H9 (cell line): ENCODE results near the gene DDIAS. TPM values are rescaled to one million over a fixed set of nuclear protein-coding genes. Genes with fewer than 3 reads are reported as not detected.
A peak's percentile ranks its signal among the peaks of the same experiment; 100 is the strongest.

Source experiments
- DNase-seq: peaks from one replicate; pipeline ENCODE4 v3.0.0-alpha.2; 2017
- H2AFZ ChIP-seq: one replicate; pipeline ENCODE4 v1.6.1; 2013; ENCODE audit warnings: mild to moderate bottlenecking, low read length, control low read depth, moderate library complexity
- H2AK5ac ChIP-seq: 2 replicates; pipeline ENCODE4 v1.6.1; 2013; ENCODE audit warnings: low read length, control low read depth, mixed read lengths; ENCODE audit not compliant: insufficient read length
- H2BK120ac ChIP-seq: one replicate; pipeline ENCODE4 v1.6.1; 2013; ENCODE audit warnings: low read depth, mild to moderate bottlenecking, low read length, control low read depth, inconsistent platforms; ENCODE audit not compliant: poor library complexity, severe bottlenecking
- H2BK12ac ChIP-seq: 2 replicates; pipeline ENCODE4 v1.6.1; 2013; ENCODE audit warnings: low read length, control low read depth, mixed read lengths, low read depth; ENCODE audit not compliant: insufficient read length
- H2BK15ac ChIP-seq: 2 replicates; pipeline ENCODE4 v1.6.1; 2013; ENCODE audit warnings: low read depth, low read length, control low read depth
- H2BK20ac ChIP-seq: one replicate; pipeline ENCODE4 v1.6.1; 2013; ENCODE audit warnings: low read depth, mild to moderate bottlenecking, low read length, control low read depth, inconsistent platforms; ENCODE audit not compliant: poor library complexity, severe bottlenecking
- H2BK5ac ChIP-seq: 2 replicates; pipeline ENCODE4 v1.6.1; 2013; ENCODE audit warnings: low read length, control low read depth, mixed read lengths; ENCODE audit not compliant: insufficient read length
- H3K14ac ChIP-seq: 2 replicates; pipeline ENCODE4 v1.6.1; 2013; ENCODE audit warnings: low read length, control low read depth; ENCODE audit not compliant: insufficient read depth
- H3K18ac ChIP-seq: 2 replicates; pipeline ENCODE4 v1.6.1; 2013; ENCODE audit warnings: low read depth, mild to moderate bottlenecking, mixed read lengths, low read length, control low read depth; ENCODE audit not compliant: insufficient read length
- H3K23ac ChIP-seq: 2 replicates; pipeline ENCODE4 v1.6.1; 2013; ENCODE audit warnings: low read length, control low read depth, mixed read lengths, low read depth; ENCODE audit not compliant: insufficient read length
- H3K23me2 ChIP-seq: 2 replicates; pipeline ENCODE4 v1.6.1; 2013; ENCODE audit warnings: low read depth, mild to moderate bottlenecking, mixed read lengths, low read length, control low read depth; ENCODE audit not compliant: insufficient read length, poor library complexity, severe bottlenecking
- H3K27ac ChIP-seq: 2 replicates; pipeline ENCODE4 v1.5.1; 2013; ENCODE audit warnings: low read length, control low read depth, mixed read lengths, low read depth; ENCODE audit not compliant: insufficient read length
- H3K27me3 ChIP-seq: 2 replicates; pipeline ENCODE4 v1.6.1; 2013; ENCODE audit warnings: low read length, control low read depth, inconsistent platforms; ENCODE audit not compliant: insufficient read depth
- H3K4ac ChIP-seq: 2 replicates; pipeline ENCODE4 v1.6.1; 2013; ENCODE audit warnings: low read depth, mild to moderate bottlenecking, control low read depth, inconsistent platforms, low read length, moderate library complexity
- H3K4me1 ChIP-seq: 2 replicates; pipeline ENCODE4 v1.6.1; 2013; ENCODE audit warnings: low read length, control low read depth, inconsistent platforms; ENCODE audit not compliant: insufficient read depth
- H3K4me2 ChIP-seq: 2 replicates; pipeline ENCODE4 v1.6.1; 2013; ENCODE audit warnings: low read length, control low read depth, mixed read lengths; ENCODE audit not compliant: insufficient read length, insufficient read depth
- H3K56ac ChIP-seq: 2 replicates; pipeline ENCODE4 v1.6.1; 2013; ENCODE audit warnings: low read depth, mild to moderate bottlenecking, mixed read lengths, low read length, control low read depth; ENCODE audit not compliant: insufficient read length
- H3K79me1 ChIP-seq: 2 replicates; pipeline ENCODE4 v1.6.1; 2013; ENCODE audit warnings: low read depth, mild to moderate bottlenecking, moderate library complexity, low read length, control low read depth, inconsistent platforms; ENCODE audit not compliant: insufficient read depth, poor library complexity, severe bottlenecking
- H3K79me2 ChIP-seq: 2 replicates; pipeline ENCODE4 v1.6.1; 2013; ENCODE audit warnings: low read length, control low read depth, inconsistent platforms; ENCODE audit not compliant: insufficient read depth
- H3K9ac ChIP-seq: 2 replicates; pipeline ENCODE4 v1.6.1; 2013; ENCODE audit warnings: low read length, control low read depth, mixed read lengths; ENCODE audit not compliant: insufficient read length; ENCODE audit errors: extremely low read depth
- H3K9me3 ChIP-seq: one replicate; pipeline ENCODE4 v1.6.1; 2013; ENCODE audit warnings: low read depth, low read length, inconsistent platforms; ENCODE audit not compliant: control insufficient read depth
- H3T11ph ChIP-seq: one replicate; pipeline ENCODE4 v1.6.1; 2013; ENCODE audit warnings: mild to moderate bottlenecking, low read length, control low read depth, inconsistent platforms
- H4K20me1 ChIP-seq: one replicate; pipeline ENCODE4 v1.6.1; 2013; ENCODE audit not compliant: control insufficient read depth, insufficient read length, insufficient read depth
- H4K5ac ChIP-seq: 2 replicates; pipeline ENCODE4 v1.6.1; 2013; ENCODE audit warnings: low read depth, mild to moderate bottlenecking, mixed read lengths, low read length, control low read depth; ENCODE audit not compliant: insufficient read length
- H4K8ac ChIP-seq: replicated peaks from 2 replicates; pipeline ENCODE4 v1.6.1; 2013; ENCODE audit warnings: low read length, control low read depth, mixed read lengths, low read depth; ENCODE audit not compliant: insufficient read length
- H4K91ac ChIP-seq: 2 replicates; pipeline ENCODE4 v1.6.1; 2013; ENCODE audit warnings: low read depth, mild to moderate bottlenecking, moderate library complexity, mixed read lengths, low read length, control low read depth; ENCODE audit not compliant: insufficient read length
- H3K27ac Mint-ChIP-seq, 3 experiments: 2 replicates in 2 of 3; 3 replicates in 1 of 3; pipeline ENCODE4 v1.8.0; 2020 to 2021; ENCODE audit warnings: mixed read lengths in 3 of 3, mild to moderate bottlenecking in 1 of 3, moderate library complexity in 1 of 3
- H3K27me3 Mint-ChIP-seq: 2 replicates; pipeline ENCODE4 v1.8.0; 2021; ENCODE audit warnings: low read depth, mild to moderate bottlenecking, moderate library complexity, mixed read lengths
- H3K36me3 Mint-ChIP-seq, 3 experiments: 2 replicates in 2 of 3; 3 replicates in 1 of 3; pipeline ENCODE4 v1.8.0; 2020 to 2021; ENCODE audit warnings: low read depth in 3 of 3, mixed read lengths in 3 of 3; ENCODE audit not compliant: insufficient read depth in 1 of 3
- H3K4me1 Mint-ChIP-seq, 2 experiments: 2 replicates each; pipeline ENCODE4 v1.8.0; 2020; ENCODE audit warnings: mixed read lengths in 2 of 2
- H3K4me3 Mint-ChIP-seq, 2 experiments: 2 replicates in 1 of 2; 3 replicates in 1 of 2; pipeline ENCODE4 v1.8.0; 2020 to 2021; ENCODE audit warnings: mild to moderate bottlenecking in 2 of 2, mixed read lengths in 2 of 2, moderate library complexity in 1 of 2
- H3K9me3 Mint-ChIP-seq, 2 experiments: 2 replicates in 1 of 2; 3 replicates in 1 of 2; pipeline ENCODE4 v1.8.0; 2020; ENCODE audit warnings: mild to moderate bottlenecking in 2 of 2, mixed read lengths in 2 of 2, moderate library complexity in 1 of 2
- WGBS: extraction: QIAGEN DNeasy Blood & Tissue Kit; methylation state at CpG from one replicate; pipeline ENCODE4 v1.1.7; 2013; ENCODE audit warnings: missing lambda C conversion rate, low lambda C conversion rate, mixed read lengths; ENCODE audit not compliant: insufficient read length; ENCODE audit errors: extremely low coverage; 5-methylcytosine and 5-hydroxymethylcytosine counted together
- total RNA-seq: library from RNA; stranded (reverse); gene quantifications from 2 replicates; pipeline ENCODE4 v1.2.1, GENCODE V29; 2021
- TF ChIP-seq, protein P1 (sequence below): fragments of 200-600 bp; sonication (generic); conservative IDR thresholded peaks from 3 replicates; pipeline ENCODE4 v1.8.0; 2021; ENCODE audit warnings: antibody characterized with exemption, mild to moderate bottlenecking

Gene DDIAS
- total RNA-seq, 1 experiment from 2014 or later: 18.6 TPM

DNA sequence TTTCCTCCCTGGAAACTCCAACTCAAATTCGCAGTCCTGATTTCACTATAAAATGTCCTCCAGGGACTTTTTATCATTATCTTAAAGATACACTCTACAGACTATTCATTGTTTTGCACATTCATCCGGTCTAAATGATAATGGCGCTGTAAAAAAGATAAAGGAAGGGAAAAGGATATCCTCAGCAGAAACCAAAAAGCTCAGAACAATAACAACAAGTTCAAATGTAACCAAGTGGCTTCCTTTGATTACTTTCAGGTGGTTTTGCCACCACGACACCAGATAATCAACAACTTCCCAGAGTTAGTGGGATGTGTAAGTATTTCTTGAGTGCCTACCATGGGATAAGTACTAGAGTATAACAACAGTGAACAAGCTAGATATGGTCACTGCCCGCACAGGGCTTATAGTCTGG, 27.6 kb upstream of the DDIAS start:
- TF ChIP-seq, protein P1, sequence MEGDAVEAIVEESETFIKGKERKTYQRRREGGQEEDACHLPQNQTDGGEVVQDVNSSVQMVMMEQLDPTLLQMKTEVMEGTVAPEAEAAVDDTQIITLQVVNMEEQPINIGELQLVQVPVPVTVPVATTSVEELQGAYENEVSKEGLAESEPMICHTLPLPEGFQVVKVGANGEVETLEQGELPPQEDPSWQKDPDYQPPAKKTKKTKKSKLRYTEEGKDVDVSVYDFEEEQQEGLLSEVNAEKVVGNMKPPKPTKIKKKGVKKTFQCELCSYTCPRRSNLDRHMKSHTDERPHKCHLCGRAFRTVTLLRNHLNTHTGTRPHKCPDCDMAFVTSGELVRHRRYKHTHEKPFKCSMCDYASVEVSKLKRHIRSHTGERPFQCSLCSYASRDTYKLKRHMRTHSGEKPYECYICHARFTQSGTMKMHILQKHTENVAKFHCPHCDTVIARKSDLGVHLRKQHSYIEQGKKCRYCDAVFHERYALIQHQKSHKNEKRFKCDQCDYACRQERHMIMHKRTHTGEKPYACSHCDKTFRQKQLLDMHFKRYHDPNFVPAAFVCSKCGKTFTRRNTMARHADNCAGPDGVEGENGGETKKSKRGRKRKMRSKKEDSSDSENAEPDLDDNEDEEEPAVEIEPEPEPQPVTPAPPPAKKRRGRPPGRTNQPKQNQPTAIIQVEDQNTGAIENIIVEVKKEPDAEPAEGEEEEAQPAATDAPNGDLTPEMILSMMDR: no peak
- H2BK120ac ChIP-seq: no peak overlapping the region
- H3K4me2 ChIP-seq: no peak overlapping the region
- H4K91ac ChIP-seq: no peak overlapping the region
- H3K27me3 ChIP-seq: no peaks in the 10 kb centered on the region
- H2BK20ac ChIP-seq: no peak overlapping the region
- no peak for DNase-seq
- Mint-ChIP-seq H3K9me3 (peaks cover 17 to 20% of the 10 kb centered on the region in 2 experiments), H3K27me3 (no peaks in the 10 kb centered on the region), H3K4me1 (peaks cover 12 to 14% of the 10 kb centered on the region in 2 experiments), H3K36me3 (peaks cover 14 to 26% (median 22%) of the 10 kb centered on the region in 3 experiments), H3K4me3 (no peak overlapping the region), H3K27ac (peak overlapping the region in 1 of 3 experiments; percentile 4; a peak in 2 of 7 replicates)
- no peak overlapping the region for H4K8ac ChIP-seq
- no peak overlapping the region for H3T11ph ChIP-seq
- H3K56ac ChIP-seq: no peak overlapping the region
- H3K14ac ChIP-seq: no peak overlapping the region
- no peak overlapping the region for H3K9ac ChIP-seq
- no peak overlapping the region for H3K18ac ChIP-seq
- H3K27ac ChIP-seq: no peak overlapping the region
- H3K79me1 ChIP-seq: no peaks in the 10 kb centered on the region
- H3K23ac ChIP-seq: no peak overlapping the region
- H2AFZ ChIP-seq: no peak overlapping the region
- WGBS: no CpG with 5 or more reads among the region's 5 CpGs
- no peak overlapping the region for H3K4ac ChIP-seq
- no peak overlapping the region for H4K5ac ChIP-seq
- no peaks in the 10 kb centered on the region for H3K79me2 ChIP-seq
- H2BK15ac ChIP-seq: no peak overlapping the region
- H3K9me3 ChIP-seq: no peaks in the 10 kb centered on the region
- H2BK12ac ChIP-seq: no peak overlapping the region
- H4K20me1 ChIP-seq: no peaks in the 10 kb centered on the region
- no peak overlapping the region for H2AK5ac ChIP-seq
- H3K23me2 ChIP-seq: no peaks in the 10 kb centered on the region
- H3K4me1 ChIP-seq: peaks cover 2% of the 10 kb centered on the region; the same call in 1 of the 2 replicates
- H2BK5ac ChIP-seq: no peak overlapping the region
